ENCODE results near the gene HOXA4.

DNA sequence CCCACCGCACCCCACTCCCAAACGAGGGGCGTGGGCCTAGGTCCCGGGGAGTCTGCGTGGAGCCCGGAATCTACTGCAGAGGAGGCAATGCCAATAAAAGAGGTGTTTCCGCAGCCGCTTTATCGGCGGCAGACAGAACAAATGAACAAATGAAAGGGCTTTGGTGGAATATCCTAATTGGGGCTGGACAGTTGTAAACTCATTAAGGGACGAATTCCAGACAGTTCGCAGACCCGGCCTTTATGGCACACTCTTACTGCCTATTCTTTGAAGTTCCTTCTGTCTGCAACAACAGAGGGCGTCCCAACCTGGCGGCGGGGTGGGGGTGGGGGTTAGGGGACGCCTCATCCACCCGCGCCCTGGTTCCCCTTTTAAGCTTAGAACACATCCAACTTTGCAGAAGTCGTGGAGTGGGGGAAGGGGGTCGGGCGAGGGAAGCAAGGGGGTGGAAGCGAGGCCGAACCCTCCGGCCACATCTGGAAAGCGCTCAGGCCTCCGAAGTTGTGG lies 30.7 kb upstream of the HOXA4 start:
- TF ChIP-seq, protein P1, sequence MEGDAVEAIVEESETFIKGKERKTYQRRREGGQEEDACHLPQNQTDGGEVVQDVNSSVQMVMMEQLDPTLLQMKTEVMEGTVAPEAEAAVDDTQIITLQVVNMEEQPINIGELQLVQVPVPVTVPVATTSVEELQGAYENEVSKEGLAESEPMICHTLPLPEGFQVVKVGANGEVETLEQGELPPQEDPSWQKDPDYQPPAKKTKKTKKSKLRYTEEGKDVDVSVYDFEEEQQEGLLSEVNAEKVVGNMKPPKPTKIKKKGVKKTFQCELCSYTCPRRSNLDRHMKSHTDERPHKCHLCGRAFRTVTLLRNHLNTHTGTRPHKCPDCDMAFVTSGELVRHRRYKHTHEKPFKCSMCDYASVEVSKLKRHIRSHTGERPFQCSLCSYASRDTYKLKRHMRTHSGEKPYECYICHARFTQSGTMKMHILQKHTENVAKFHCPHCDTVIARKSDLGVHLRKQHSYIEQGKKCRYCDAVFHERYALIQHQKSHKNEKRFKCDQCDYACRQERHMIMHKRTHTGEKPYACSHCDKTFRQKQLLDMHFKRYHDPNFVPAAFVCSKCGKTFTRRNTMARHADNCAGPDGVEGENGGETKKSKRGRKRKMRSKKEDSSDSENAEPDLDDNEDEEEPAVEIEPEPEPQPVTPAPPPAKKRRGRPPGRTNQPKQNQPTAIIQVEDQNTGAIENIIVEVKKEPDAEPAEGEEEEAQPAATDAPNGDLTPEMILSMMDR (IDR thresholded peaks at IDR 0.05), result peak in 1 of 4 experiments; percentile 38
- no peak for TF ChIP-seq POLR2A (IDR thresholded peaks at IDR 0.05)
